Fibroblast of mammary gland (primary cell): Measurements from ENCODE around the gene ASCC1.
"Not testable (repeated sequence)": the region's sequence is repeated elsewhere in the genome, so short reads cannot be mapped to it uniquely, and the experiment has no call there.

Source experiments
- DNase-seq: peaks from one replicate; pipeline ENCODE4 v3.0.0-alpha.2; 2010; ENCODE audit warnings: low read depth
- H3K4me3 ChIP-seq: 2 replicates; pipeline ENCODE4 v1.5.1; 2011; ENCODE audit warnings: low read depth, mild to moderate bottlenecking, low read length, moderate library complexity; ENCODE audit not compliant: control insufficient read depth
- TF ChIP-seq, protein P1 (sequence below): conservative IDR thresholded peaks from 2 replicates; pipeline ENCODE4 v1.5.1; 2011; ENCODE audit warnings: low read depth, low read length, inconsistent platforms; ENCODE audit not compliant: control insufficient read depth, insufficient read depth

Gene ASCC1

DNA sequence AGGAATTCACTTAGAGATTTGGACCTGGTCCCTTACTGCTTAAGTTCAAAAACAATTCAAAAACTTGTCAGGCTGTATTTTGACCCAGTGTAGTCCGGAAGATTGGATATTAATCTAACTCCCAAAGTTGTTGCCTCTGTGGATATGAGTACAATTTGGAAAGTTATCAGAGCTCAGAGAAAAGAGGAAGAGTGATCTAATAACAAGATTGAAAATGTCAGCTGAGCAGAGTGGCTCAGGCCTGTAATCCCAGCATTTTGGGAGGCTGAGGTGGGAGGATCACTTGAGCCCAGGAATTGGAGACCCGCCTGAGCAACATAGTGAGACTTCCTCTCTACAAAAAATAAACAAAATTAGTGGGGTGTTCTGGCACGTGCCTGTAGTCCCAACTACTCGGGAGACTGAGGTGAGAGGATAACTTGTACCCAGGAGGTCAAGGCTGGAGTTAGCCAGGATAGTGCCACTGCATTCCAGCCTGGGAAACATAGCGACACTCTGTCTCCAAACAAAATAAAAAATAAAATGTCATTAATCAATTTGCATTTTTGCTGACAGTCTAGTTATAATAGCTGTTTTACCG lies 3.2 kb upstream of the ASCC1 start:
- DNase-seq = no peak
- no peak overlapping the region for H3K4me3 ChIP-seq
- TF ChIP-seq, protein P1, sequence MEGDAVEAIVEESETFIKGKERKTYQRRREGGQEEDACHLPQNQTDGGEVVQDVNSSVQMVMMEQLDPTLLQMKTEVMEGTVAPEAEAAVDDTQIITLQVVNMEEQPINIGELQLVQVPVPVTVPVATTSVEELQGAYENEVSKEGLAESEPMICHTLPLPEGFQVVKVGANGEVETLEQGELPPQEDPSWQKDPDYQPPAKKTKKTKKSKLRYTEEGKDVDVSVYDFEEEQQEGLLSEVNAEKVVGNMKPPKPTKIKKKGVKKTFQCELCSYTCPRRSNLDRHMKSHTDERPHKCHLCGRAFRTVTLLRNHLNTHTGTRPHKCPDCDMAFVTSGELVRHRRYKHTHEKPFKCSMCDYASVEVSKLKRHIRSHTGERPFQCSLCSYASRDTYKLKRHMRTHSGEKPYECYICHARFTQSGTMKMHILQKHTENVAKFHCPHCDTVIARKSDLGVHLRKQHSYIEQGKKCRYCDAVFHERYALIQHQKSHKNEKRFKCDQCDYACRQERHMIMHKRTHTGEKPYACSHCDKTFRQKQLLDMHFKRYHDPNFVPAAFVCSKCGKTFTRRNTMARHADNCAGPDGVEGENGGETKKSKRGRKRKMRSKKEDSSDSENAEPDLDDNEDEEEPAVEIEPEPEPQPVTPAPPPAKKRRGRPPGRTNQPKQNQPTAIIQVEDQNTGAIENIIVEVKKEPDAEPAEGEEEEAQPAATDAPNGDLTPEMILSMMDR = no peak

DNA sequence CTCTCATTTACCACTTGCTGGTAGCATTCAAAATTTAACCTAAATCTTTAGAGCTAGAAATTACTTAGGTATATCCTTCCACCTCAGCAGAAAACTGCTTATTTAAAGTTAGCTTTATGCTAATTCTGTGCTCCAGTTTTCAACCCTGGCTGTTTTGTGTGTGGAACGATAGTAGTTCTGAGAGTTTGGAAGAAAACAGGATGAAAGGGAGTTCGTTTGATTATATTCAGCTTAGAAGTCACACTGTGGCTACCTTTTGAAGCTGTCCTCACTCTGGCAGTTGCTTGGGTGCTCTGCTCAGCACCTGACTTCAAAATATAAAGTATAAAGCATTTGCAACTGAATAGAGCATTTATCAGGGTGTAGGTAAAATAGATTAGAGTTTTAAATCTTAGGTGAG lies 2.6 kb upstream of the ASCC1 start:
- no peak overlapping the region for H3K4me3 ChIP-seq
- DNase-seq = no peak
- TF ChIP-seq, protein P1 = no peak

DNA sequence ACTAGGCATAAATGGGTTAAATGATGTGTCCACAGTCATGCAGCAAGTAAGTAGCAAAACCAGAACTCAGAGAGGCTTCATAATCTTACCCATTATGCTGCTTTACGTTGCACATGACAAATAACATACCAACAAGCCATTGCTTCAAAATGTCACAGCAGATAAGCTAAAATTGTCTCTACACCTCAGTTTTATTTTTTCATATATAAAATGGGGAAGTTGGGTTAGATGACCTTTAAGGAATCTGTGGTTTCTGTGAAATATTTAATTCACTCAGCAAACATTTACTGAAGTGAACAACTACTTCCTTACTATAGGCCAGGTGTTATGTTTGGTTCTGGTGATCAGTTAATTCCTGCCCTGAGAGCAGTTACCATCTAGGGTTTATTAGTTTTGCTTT lies 2.2 kb upstream of the ASCC1 start:
- DNase-seq = no peak
- TF ChIP-seq, protein P1 = no peak
- H3K4me3 ChIP-seq = no peak overlapping the region

DNA sequence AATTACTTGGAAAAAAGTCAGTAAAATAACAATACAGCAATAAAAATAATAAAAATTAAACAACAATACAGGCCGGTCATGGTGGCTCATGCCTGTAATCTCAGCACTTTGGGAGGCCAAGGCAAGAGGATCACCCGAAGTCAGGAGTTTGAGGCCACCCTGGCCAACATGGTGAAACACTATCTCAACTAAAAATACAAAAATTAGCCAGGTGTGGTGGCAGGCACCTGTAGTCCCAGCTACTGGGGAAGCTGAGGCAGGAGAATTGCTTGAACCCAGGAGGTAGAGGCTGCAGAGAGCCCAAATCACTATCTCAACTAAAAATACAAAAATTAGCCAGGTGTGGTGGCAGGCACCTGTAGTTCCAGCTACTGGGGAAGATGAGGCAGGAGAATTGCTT lies 4.2 kb downstream of the ASCC1 start:
- H3K4me3 ChIP-seq, DNase-seq: not testable (repeated sequence)

DNA sequence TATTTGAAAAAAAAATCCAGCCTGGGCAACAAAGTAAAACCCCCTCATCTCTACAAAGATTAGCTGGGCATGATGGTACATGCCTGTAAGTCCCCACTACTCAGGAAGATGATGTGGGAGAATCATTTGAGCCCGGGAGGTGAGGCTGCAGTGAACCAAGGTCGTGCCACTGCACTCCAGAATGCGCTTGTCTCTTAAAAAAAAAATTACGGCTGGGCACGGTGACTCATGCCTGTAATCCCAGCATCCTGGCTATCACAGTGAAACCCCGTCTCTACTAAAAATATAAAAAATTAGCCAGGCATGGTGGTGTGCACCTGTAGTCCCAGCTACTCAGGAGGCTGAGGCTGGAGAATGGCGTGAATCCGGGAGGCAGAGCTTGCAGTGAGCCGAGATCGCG lies 4.7 kb downstream of the ASCC1 start:
- not testable (repeated sequence) for DNase-seq, H3K4me3 ChIP-seq

DNA sequence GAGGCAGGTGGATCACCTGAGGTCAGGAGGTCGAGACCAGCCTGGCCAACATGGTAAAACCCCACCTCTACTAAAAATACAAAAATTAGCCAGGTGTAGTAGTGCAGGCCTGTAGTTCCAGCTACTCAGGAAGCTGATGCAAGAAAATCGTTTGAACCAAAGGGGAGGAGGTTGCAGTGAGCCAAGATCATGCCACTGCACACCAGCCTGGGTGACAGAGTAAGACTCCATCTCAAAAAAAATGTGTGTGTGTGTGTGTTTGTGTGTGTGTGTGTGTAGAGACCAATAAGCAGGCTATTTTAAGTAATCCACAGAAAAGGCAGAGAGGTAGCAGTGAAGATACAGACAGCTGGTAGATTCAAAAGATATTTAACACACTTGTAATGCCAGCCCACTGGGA lies 7.5 kb downstream of the ASCC1 start:
- H3K4me3 ChIP-seq, DNase-seq: not testable (repeated sequence)

DNA sequence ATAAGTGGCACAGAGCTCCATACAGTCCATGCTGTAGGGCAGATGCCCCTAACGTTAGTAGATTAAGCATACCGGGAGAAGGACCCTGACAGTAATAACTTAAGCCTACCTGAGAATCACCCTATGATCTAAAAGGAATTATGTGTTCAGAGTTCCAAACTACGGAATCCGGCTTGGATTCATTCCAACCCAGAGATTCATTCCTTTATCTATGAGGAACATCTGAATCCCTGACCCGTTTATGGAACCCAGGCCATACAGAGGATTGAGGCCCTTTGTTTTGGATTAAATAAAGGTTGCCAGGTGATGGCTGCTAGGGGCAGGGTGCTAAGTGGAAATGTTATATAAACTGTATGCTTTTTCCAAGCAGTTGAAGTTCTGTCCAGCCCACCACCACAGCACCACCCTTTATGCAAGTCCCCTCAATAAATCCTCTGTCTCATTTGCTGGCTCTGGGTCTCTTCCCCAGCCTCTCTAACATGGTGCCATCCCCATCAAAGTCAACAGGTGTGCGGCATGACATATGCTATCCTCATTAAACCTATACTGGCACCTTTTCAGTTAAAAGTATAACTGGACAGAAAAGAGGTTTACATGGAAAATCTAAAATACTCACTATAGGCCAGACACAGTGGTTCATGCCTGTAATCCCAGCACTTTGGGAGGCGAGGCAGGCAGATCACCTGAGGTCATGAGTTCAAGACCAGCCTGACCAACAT lies 9.4 kb downstream of the ASCC1 start:
- DNase-seq = no peak
- TF ChIP-seq, protein P1 = no peak

DNA sequence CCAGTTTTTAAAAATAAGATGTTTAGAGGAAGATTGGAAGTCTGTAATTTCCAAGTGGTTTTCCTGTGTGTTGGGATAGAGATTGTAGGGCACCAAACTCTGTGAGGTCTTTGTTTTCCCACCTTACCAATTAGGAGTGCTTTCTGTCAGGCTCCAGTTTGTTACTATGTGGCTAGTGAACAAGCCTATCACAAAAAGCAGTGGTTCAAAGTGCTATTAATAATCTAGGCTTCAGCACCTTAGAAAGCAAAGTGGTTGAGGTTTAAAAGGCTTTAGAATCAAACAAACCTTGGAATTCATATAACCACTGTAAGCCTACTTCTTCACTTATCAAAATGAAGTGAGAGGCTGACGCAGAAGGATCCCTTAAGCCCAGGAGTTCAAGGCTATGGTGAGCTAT lies 11.4 kb downstream of the ASCC1 start:
- no peak for DNase-seq
- TF ChIP-seq, protein P1 = no peak
- H3K4me3 ChIP-seq = no peak overlapping the region

More for the DNA sequence above, 9.4 kb downstream of the ASCC1 start:
- H3K4me3 ChIP-seq = no peak overlapping the region
